Stimulated activated CD4-positive, alpha-beta T cell treated with anti-CD3 and anti-CD28 coated beads, TNF-alpha, amount 100 ng/mL, for 48 hours (primary cell): ENCODE results near the gene CBX4.

Experiments used
- DNase-seq, 3 donors: peaks; one replicate each; pipeline ENCODE4 v3.0.0-alpha.2; 2020; ENCODE audit warnings: low read depth in 3 of 3

The CBX4 gene

GRCh38 chr17:79829004-79829403 lies 10.2 kb downstream of the CBX4 start:
- DNase-seq = no peak

GRCh38 chr17:79826841-79827578 lies 12.2 kb downstream of the CBX4 start:
- no peak for DNase-seq

- no peak for DNase-seq
Measured at GRCh38 chr17:79826204-79826680, 13.0 kb downstream of the CBX4 start.

- no peak for DNase-seq
Measured at GRCh38 chr17:79825580-79825921, 13.7 kb downstream of the CBX4 start.

- no peak for DNase-seq
Measured at GRCh38 chr17:79824893-79825579, 14.2 kb downstream of the CBX4 start.

GRCh38 chr17:79824234-79824633 lies 15.0 kb downstream of the CBX4 start:
- DNase-seq = no peak

- no peak for DNase-seq
Measured at GRCh38 chr17:79822583-79823124, 16.6 kb downstream of the CBX4 start.

GRCh38 chr17:79821331-79822095 lies 17.7 kb downstream of the CBX4 start:
- no peak for DNase-seq

- DNase-seq = no peak
Measured at GRCh38 chr17:79820959-79821330, 18.3 kb downstream of the CBX4 start.

- DNase-seq = no peak
Measured at GRCh38 chr17:79819534-79820276, 19.5 kb downstream of the CBX4 start.

GRCh38 chr17:79819085-79819484 lies 20.2 kb downstream of the CBX4 start:
- DNase-seq = no peak

GRCh38 chr17:79818026-79818758 lies 21.0 kb downstream of the CBX4 start:
- no peak for DNase-seq

GRCh38 chr17:79815836-79816461 lies 23.3 kb downstream of the CBX4 start:
- DNase-seq = no peak

GRCh38 chr17:79814974-79815835 lies 24.0 kb downstream of the CBX4 start:
- DNase-seq = no peak

- DNase-seq = no peak
Measured at GRCh38 chr17:79814127-79814973, 24.9 kb downstream of the CBX4 start.

- DNase-seq = no peak
Measured at GRCh38 chr17:79813297-79814126, 25.7 kb downstream of the CBX4 start.

GRCh38 chr17:79812353-79813258 lies 26.6 kb downstream of the CBX4 start:
- DNase-seq = no peak
